SU-DHL-6 (cell line): Measurements from ENCODE around the gene MED27.

Source experiments
- H2AFZ ChIP-seq: fragments of 200-600 bp; sonication (generic); 2 replicates; pipeline ENCODE4 v1.6.1; 2014; ENCODE audit warnings: low read depth, mild to moderate bottlenecking, moderate library complexity, mixed read lengths, antibody characterized with exemption, low read length; ENCODE audit not compliant: severe bottlenecking
- H3F3A ChIP-seq: fragments of 200-600 bp; shearing (Covaris generic); 2 replicates; pipeline ENCODE4 v1.6.0; 2016; ENCODE audit warnings: antibody characterized with exemption, mild to moderate bottlenecking; ENCODE audit not compliant: insufficient read depth
- H3K27ac ChIP-seq: fragments of 200-600 bp; sonication (generic); 2 replicates; pipeline ENCODE4 v1.5.1; 2016; ENCODE audit warnings: low read depth, mild to moderate bottlenecking, low read length, moderate library complexity, mixed read lengths
- H3K27me3 ChIP-seq: fragments of 200-600 bp; sonication (generic), shearing (Covaris generic); 2 replicates; pipeline ENCODE4 v1.6.0; 2014; ENCODE audit warnings: mild to moderate bottlenecking, low read length
- H3K36me3 ChIP-seq: fragments of 200-600 bp; sonication (generic); 2 replicates; pipeline ENCODE4 v1.6.1; 2014; ENCODE audit warnings: mild to moderate bottlenecking, low read length, mixed read lengths
- H3K4me2 ChIP-seq: fragments of 300-600, 200-600 bp; shearing (Covaris generic), sonication (generic); 2 replicates; pipeline ENCODE4 v1.6.0; 2014; ENCODE audit warnings: low read length, low read depth, mild to moderate bottlenecking; ENCODE audit not compliant: poor library complexity, severe bottlenecking
- H3K4me3 ChIP-seq: fragments of 200-600 bp; sonication (generic); 2 replicates; pipeline ENCODE4 v1.5.1; 2014; ENCODE audit warnings: antibody characterized with exemption, low read length, mild to moderate bottlenecking, mixed read lengths; ENCODE audit not compliant: insufficient read depth, poor library complexity, severe bottlenecking
- H3K79me2 ChIP-seq: fragments of 200-600 bp; sonication (generic); 2 replicates; pipeline ENCODE4 v1.6.1; 2014; ENCODE audit warnings: mild to moderate bottlenecking, low read length, moderate library complexity; ENCODE audit not compliant: insufficient read depth
- H3K9ac ChIP-seq: fragments of 200-600 bp; sonication (generic); 2 replicates; pipeline ENCODE4 v1.7.0; 2014; ENCODE audit warnings: mild to moderate bottlenecking, low read length
- H3K9me2 ChIP-seq: fragments of 200-600 bp; sonication (generic); replicated peaks from 2 replicates; pipeline ENCODE4 v1.6.1; 2014; ENCODE audit warnings: low read length; ENCODE audit not compliant: insufficient read depth
- H3K9me3 ChIP-seq: fragments of 200-600 bp; sonication (generic); 2 replicates; pipeline ENCODE4 v1.6.1; 2014; ENCODE audit warnings: low read length, mixed read lengths; ENCODE audit not compliant: insufficient read depth
- H4K20me1 ChIP-seq: fragments of 200-600 bp; sonication (generic); 2 replicates; pipeline ENCODE4 v1.6.1; 2014; ENCODE audit warnings: low read depth, mild to moderate bottlenecking, antibody characterized with exemption, low read length, moderate library complexity, mixed read lengths
- EZH2phosphoT487 ChIP-seq: fragments of 200-600 bp; sonication (generic), shearing (Covaris generic); conservative IDR thresholded peaks from 2 replicates; pipeline ENCODE4 v1.6.1; 2018; ENCODE audit warnings: mild to moderate bottlenecking, antibody characterized with exemption, low read length, moderate library complexity, mixed read lengths
- TF ChIP-seq, protein P1 (sequence below): fragments of 200-600 bp; sonication (generic); IDR thresholded peaks from one replicate; pipeline ENCODE4 v1.5.1; 2017; ENCODE audit warnings: antibody characterized with exemption, mild to moderate bottlenecking, low read length, moderate library complexity; ENCODE audit not compliant: insufficient read depth, poor library complexity, severe bottlenecking

Gene MED27

DNA sequence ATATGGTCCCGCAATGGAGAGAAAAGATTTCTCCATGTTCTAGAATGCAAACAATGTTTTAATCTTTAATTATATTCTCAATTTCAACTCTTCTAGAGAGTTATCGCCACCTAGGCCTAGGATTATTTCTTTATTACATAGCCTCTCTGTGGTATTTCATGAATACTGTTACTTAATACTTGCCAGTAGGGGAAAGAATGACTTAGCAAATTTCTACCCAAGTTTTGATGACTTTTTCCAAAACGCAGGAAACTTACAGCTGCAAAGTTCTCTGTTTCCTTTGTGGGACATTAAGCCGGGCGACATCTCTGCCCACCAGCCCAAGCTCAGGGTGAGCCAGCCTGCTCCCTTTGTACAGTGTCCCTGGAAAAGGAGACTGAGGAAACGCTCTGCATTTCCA, 73.8 kb downstream of the MED27 start:
- no peak overlapping the region for H3K4me2 ChIP-seq
- H3F3A ChIP-seq, result no peaks in the 10 kb centered on the region
- no peak overlapping the region for H3K27ac ChIP-seq
- H3K9me2 ChIP-seq, result no peaks in the 10 kb centered on the region
- no peaks in the 10 kb centered on the region for H4K20me1 ChIP-seq
- no peaks in the 10 kb centered on the region for H3K79me2 ChIP-seq
- no peaks in the 10 kb centered on the region for H3K36me3 ChIP-seq
- TF ChIP-seq, protein P1, sequence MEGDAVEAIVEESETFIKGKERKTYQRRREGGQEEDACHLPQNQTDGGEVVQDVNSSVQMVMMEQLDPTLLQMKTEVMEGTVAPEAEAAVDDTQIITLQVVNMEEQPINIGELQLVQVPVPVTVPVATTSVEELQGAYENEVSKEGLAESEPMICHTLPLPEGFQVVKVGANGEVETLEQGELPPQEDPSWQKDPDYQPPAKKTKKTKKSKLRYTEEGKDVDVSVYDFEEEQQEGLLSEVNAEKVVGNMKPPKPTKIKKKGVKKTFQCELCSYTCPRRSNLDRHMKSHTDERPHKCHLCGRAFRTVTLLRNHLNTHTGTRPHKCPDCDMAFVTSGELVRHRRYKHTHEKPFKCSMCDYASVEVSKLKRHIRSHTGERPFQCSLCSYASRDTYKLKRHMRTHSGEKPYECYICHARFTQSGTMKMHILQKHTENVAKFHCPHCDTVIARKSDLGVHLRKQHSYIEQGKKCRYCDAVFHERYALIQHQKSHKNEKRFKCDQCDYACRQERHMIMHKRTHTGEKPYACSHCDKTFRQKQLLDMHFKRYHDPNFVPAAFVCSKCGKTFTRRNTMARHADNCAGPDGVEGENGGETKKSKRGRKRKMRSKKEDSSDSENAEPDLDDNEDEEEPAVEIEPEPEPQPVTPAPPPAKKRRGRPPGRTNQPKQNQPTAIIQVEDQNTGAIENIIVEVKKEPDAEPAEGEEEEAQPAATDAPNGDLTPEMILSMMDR, result no peak
- TF ChIP-seq EZH2phosphoT487, result no peak
- no peak overlapping the region for H2AFZ ChIP-seq
- no peaks in the 10 kb centered on the region for H3K9me3 ChIP-seq
- no peak overlapping the region for H3K9ac ChIP-seq
- H3K27me3 ChIP-seq, result no peaks in the 10 kb centered on the region
- no peak overlapping the region for H3K4me3 ChIP-seq

- H3K9me2 ChIP-seq, result no peaks in the 10 kb centered on the region
- H3K9me3 ChIP-seq, result no peaks in the 10 kb centered on the region
- H3K9ac ChIP-seq, result no peak overlapping the region
- no peak overlapping the region for H2AFZ ChIP-seq
- no peak overlapping the region for H3K27ac ChIP-seq
- H3F3A ChIP-seq, result no peaks in the 10 kb centered on the region
- no peak overlapping the region for H3K4me2 ChIP-seq
- no peaks in the 10 kb centered on the region for H3K36me3 ChIP-seq
- no peaks in the 10 kb centered on the region for H4K20me1 ChIP-seq
- no peaks in the 10 kb centered on the region for H3K79me2 ChIP-seq
- H3K4me3 ChIP-seq, result no peak overlapping the region
- TF ChIP-seq, protein P1, result no peak
- TF ChIP-seq EZH2phosphoT487, result no peak
- H3K27me3 ChIP-seq, result no peaks in the 10 kb centered on the region
Measured at GRCh38 chr9:132004323-132004722, 75.3 kb downstream of the MED27 start.

DNA sequence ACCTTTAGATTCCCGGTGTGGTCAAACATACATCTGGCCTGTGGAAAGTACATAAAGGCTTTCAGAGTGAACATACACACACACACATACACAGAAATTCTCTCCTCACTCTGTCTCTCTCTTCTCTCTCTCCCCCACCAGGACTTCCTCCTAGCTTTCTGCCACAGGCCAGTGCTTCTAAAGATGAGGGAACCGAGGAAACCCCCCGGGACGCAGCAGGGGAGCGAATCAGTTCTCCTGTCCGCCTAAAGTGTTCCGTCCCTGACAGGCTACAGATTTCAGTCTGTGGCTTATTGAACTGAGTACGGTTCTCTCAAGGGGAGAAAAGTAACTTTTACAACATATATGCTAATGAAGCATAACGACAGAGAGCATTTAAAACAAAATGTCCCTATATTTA, 75.8 kb downstream of the MED27 start:
- Histone ChIP-seq H3K36me3 (no peaks in the 10 kb centered on the region), H3K79me2 (no peaks in the 10 kb centered on the region), H4K20me1 (no peaks in the 10 kb centered on the region), H3F3A (no peaks in the 10 kb centered on the region), H3K27ac (no peak overlapping the region), H3K9me2 (no peaks in the 10 kb centered on the region), H3K4me3 (no peak overlapping the region), H2AFZ (no peak overlapping the region), H3K9ac (no peak overlapping the region), H3K9me3 (no peaks in the 10 kb centered on the region), H3K4me2 (no peak overlapping the region), H3K27me3 (no peaks in the 10 kb centered on the region)
- TF ChIP-seq, protein P1, result no peak
- no peak for TF ChIP-seq EZH2phosphoT487
